AML-193 (cell line): ENCODE measurements around the gene CPXM1.
A peak's percentile ranks its signal among the peaks of the same experiment; 100 is the strongest.
"Not testable (repeated sequence)": the region's sequence is repeated elsewhere in the genome, so short reads cannot be mapped to it uniquely, and the experiment has no call there.

Source experiments
- DNase-seq, 2 experiments: peaks; one replicate each; lab custom pipeline; 2025; lab: John Stamatoyannopoulos, UW

Gene CPXM1

DNA sequence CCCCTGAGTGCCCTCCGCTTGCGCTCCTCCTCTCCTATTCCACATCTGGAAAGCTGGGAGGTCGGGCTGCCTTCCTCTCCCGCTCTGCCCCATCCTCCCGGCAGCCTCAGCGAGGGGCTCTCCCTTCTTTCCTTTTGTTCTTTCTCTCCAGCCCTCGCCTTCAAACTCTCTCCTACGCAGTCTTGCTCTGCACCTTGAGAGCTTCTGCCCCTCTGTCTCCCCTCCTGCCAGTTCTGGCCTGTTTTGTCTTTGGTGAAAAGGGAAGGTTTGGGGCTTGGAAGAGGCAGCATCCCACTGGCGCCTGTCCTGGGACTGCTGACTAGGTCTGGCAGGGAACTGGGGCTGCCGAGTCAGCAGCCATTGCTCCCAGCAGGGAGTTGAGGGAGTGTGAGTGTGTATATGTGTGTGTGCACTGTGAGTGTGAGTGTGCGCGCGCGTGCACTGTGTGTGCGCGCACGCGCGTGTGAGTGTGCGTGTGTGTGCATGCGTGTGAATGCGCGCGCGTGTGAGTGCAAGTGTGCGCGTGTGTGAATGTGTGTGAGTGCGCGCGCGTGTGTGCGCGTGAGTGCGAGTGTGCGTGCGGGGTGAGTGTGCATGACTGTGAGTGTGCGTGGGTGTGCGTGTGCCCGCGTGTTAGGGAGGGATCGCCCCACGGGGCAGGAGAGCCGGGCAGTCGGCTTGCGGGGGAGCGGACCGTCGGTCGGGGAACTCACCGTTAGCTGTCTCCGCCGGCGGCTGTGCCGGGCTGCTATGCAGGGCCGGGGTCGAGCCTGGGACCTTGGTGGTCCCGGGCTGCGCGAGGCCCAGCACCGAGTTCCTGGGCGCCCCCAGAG is 523 bp downstream of the CPXM1 start:
- DNase-seq = no peak

DNA sequence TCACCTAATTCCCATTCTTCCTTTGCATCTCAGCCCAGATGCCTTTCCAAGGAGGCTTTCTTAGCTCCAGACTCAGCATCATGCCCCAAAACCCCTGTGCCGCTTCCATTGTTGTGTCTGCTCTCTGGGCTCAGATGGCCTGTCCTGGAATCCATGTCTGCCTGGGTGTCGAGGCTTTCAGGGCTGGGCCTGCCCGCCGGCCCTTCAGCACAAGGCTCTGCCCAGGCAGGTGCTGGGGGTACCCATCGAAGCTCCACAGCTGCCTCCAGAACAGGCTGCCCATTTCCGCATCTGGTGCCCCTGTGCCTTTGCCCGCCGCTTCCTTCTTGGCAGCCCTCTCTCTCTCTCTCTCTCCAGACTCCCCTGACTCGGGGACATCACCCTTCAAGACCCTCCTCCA is 1.2 kb downstream of the CPXM1 start:
- DNase-seq = peak; percentile 18 to 26

DNA sequence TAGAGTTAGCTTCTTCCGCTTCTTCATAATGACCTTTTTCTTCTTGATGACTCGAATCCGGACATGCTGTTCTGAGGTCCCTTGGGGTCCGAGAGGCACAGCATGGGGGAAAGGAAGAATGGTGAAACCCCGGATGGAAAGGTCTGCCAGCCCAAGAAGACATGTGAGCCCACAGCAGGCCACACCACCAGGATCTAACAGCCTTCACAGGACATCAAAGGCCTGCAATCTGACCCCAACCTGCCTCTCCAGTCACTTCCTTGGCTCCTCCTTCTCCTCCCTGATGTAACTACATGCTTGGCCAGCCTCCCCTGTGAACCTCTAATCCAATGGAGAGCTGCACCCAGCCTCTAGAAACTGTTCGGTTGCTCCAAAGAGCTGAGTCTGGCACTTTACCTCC is 1.6 kb downstream of the CPXM1 start:
- DNase-seq = peak in 1 of 2 experiments; percentile 23

DNA sequence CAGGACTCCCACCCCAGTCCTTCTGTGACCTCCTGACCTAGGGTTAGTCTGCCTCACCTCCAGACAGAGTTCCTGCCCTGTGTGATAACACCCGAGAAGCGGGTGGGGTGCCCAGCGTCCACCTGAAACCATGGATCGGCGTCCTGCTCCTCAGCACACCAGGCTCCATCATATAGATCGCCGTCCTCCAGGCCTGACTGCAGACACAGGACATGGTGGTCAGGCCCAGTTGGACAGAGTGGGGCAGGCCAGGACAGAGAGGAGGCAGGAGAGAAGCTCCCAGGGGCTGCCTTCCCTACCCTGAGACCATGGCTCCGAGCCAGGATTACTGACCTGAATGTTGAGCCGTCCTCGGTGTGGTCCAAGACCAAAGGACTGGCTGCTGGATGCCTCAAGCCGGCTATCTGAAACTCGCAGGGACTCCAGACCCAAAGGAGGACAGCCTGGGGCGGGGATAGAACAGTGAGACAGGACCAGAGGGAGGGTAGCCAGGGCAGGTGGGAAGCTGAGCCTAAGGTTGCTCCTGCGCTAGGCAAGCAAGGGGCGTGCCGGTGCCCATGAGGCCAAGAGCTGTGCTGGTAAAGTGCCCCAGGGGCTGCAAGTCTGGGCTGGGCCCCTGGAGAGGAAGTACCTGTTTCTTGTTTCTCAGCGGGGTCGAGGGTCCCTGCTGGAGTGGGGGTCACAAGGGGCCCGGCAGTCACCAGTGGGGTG is 2.2 kb downstream of the CPXM1 start:
- DNase-seq = no peak

DNA sequence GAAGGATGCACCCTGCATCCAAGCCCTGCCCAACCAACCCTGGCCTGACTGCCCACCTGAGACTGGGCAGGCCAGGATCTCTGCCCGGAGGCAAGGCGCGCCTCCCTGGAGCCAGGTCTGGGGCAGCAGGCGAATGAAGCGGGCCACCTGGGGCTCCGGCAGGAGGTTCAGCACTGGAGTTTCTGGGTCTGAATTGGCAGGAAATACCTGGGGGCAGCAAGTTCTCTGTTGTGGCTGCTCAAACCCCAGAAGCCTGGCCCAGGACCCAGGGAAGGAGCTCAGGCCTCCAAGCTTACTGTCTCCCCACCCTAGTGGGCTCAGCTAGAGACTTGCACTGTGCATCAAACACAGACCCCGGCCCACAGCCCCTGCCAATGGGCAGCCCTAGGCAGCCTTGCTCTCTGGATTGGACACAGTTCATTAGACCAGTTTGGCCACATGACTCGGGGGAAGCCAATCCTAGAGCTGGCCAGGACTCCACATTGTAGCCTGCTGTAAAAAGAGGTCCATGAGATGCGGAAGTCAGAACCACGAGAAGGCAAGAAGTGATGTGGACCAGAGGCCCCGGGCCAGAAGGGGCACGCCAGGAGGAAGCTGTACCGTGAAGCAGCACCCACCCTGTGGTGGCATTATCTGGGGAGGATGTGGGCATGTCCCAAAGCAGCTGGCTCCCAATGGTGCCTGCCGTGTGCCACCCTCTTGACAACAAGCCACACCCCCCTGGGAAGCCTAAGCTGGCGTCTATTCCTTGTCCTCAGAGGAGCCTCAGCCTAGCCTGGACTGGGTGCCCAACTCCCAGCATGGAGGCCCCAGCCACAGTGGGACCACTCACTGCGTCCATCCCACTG is 3.1 kb downstream of the CPXM1 start:
- DNase-seq = no peak

DNA sequence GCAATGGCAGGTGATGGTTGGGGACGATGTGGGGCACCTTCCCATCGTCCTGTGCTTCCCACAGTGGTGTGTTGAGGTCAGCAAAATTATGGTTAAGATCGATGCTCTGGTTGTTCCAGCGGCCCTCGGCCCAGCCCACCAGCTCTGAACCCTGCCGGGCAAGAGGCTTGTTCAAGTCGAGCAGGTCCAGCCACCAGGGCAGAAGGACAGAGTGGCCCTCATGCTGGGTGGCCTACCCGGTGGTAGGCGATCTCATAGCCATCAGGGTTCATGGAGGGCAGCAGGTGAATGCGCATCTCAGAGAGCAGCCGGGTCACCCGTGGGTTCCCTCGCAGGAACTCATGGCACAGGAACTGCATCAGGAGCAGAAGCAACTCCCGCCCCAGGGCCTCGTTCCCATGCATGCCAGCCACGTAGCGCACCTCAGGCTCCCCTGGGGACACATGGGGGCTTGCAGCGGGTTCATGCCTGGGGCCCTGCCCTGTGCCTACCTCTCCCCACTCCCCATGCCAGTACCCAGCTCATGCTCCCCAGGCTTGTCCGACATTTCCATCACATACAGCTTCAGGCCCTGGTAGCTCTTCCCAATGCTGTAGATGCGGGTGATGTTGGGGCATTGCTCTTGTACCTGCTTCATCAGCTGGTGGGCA is 4.3 kb downstream of the CPXM1 start:
- DNase-seq = no peak

DNA sequence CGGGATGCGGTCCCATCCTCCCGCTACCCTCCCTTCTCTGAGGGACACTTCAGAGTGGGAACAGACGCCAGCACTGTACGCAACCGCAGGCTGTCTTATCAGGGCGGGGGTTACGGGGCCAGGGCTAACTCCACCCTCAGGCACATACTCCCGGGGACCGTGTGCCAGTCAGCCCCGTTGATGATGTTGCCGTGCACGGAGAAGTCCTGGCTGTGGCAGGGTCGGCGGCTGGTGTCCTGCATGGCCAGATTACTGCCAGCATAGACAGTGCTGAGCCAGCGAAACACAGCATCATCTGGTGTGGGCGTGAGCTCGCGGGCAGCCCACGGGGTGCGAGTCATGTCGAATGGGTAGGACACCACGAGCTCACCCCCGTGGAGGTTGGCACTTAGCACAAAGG is 5.0 kb downstream of the CPXM1 start:
- no peak for DNase-seq

DNA sequence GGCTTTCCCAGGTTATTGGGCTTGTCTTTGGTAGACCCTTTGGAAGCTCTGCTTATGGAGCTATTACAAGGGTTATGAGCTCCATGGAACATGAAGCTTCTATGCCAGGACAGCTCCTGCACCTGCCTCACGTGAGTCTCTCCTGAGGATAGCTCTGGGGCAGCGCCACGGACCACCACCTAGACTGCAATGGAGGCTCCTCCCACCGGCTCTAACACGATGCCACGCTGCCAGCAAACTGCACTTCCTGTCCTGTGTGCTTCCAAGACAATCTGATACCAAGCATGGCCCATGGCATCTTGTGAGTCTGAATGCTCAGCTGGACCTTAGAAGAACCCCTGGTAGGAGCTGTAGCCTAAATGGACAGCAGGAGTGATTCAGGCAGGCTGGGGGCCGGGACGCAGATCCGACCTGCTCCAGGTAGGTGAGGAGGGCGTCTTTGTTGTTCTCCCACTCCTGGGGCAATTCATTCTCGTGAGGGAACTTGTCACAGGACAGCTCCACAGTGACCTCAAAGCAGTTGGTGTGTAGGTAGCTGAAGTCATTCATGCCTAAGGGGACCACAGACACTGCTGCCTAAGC is 5.5 kb downstream of the CPXM1 start:
- DNase-seq = no peak

DNA sequence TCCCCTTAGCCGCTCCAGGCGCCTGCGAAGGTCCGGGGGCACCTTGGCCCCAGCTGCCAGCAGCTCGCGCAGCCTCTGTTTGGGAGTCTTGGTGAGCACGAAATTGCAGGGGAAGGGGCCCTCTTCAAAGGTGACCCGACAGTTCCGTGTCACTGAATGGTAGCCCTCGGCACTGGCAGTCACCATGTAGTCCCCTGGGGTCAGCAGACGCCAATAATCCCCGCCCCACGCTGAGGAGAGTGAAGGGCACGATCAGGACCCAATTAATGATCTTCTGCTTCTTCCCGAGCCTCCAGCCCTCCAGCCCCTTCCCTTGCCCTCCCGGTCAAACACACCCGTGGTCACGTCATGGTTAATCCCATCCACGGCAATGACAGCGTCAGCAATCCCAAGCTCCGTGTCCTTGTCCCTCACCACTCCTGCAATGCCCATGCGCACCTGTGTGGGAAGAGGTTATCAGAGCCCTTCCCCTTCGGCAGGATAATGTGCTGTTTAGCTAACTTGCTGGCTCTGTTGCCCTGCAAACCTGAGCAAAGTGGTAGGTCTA is 6.2 kb downstream of the CPXM1 start:
- DNase-seq = no peak

DNA sequence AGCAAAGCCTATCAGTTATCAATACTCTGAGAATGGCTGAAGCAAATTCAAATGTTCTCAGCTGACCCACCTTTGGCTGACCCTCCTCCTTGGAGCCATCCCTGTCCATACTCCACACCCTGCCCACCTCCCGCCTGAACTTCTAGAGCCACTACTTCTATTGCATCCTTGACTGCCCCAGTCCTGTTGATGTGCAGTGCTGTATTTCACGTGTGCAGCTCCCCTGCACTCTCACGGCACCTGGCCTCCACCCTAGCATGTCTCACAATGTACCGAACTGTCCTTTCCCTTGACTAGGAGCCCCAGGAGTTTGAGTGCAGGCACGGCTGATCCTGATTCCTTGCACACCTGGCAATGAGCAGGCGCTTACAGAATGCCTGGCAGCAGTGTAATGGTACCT is 7.0 kb downstream of the CPXM1 start:
- no peak for DNase-seq

DNA sequence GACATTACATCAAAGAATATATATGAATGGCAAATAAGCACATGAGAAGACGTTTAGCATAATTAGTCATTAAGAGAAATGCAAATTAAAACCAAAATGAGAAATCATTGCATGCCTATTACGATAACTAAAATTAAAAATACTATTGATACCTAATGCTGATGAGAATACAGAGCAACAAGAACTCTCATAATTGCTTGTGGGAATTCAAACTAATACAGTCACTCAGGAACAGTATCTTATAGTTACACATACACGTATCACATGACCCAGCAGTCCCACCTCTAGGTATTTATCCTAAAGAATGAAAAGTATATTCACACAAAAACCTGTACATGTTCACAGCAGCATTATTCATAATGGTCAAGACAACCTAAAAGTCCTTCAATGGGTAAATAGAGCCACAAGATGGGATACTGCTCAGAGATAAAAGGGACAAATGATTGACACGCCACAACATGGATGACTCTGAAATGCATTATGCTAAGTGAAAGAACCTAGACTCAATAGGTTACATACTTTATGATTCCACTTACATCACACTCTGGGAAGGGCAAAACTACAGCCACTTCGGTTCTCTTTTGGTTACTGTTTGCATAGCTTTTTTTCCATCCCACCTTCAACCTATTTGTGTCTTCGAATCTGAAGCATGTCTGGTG is 16.4 kb downstream of the CPXM1 start:
- DNase-seq = no peak

DNA sequence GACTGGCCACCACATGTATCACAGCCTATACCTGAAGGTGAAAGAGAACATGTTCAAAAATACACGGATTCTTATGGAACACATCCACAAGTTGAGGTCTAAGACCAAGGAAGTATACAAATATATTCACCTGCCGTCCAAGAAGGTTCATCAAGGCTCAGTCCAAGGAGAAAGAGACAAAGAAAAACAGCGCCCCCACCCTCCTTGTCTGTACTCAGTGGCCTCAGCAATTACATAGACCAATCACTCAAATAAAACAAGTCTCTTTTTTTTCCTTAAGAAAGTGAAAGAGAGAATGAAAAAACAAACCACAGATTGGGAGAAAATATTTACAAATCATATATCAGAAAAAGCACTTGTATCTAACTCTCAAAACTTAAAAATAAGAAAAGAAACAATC is 19.5 kb downstream of the CPXM1 start:
- DNase-seq = no peak

DNA sequence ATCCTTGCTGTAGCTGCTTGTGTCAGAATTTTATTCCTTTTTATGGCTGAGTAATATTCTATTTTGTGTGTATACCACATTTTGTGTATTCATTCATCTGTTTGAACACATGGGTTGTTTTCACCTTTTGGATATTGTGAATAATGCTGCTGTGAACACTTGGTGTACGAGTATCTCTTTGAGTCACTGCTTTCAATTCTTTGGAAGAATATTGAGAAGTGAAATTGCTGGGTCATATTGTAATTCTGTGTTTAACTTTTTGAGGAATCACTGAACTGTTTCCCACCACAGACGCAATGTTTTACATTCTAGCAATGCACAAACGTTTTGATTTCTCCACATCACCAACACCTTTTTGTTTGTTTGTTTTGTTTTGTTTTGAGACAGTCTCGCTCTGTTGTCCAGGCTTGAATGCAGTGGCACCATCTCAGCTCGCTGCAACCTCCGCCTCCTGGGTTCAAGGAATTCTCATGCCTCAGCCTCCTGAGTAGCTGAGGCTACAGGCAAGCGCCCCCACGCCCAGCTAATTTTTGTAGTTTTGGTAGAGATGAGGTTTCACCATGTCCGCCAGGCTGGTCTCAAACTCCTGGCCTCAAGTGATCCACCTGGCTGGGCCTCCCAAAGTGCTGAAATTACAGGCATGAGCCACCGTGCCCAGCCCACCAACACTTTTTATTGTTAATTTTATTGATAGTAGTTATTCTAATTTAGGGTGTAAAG is 21.7 kb downstream of the CPXM1 start:
- no peak for DNase-seq

DNA sequence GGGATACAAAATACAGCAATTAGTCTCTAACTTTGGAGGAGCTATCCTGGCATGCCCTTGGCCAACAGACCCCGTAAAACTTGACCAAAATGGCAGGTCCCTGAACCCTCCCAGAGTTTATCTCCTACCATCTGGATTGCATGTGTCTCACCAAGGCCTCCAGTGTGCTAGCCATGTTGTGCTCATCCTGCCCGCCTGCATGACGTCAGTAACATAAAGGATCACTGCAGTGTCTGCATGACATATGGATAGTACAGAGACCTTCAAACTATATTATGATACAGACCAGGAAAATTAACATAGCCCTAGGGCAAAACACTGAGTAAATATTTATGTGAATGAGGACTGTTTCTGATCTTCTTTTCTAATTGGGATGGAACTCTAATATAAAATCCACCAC is 25.3 kb downstream of the CPXM1 start:
- DNase-seq = no peak

DNA sequence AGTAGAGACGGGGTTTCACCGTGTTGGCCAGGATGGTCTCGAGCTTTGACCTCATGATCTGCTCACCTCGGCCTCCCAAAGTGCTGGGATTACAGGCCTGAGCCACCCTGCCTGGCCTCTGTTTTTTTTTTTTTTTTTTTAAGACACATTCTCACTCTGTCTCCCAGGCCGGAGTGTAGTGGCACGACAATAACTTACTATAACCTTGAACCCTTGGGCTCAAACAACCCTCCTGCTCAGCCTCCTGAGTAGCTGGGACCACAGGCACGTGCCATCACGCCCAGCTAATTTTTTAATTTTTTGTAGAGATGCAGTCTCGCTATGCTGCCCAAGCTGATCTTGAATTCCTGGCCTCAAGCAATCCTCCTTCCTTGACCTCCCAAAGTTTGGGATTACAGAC is 26.6 kb downstream of the CPXM1 start:
- no peak for DNase-seq

DNA sequence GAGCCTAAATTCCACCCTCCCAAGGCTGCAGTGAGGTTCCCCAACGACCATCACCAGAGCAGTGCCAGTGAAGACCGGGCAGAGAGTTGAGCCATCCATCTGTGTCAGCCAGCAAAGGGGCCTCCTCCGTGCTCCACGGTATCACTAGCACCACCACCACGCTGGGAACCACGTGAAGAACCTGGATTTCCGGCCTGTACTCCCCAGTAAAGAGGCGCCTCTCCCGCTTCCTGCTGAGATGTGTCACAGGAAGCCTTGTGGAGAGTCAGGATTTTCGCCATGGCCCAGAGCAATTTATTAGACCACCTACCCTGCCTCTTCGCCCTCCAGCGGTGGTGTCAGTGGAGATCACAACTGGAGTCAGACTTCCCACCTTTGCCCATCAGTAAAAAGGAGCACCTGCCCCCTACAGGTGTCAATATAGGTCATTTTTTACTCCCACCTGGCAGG is 28.8 kb downstream of the CPXM1 start:
- DNase-seq = no peak

DNA sequence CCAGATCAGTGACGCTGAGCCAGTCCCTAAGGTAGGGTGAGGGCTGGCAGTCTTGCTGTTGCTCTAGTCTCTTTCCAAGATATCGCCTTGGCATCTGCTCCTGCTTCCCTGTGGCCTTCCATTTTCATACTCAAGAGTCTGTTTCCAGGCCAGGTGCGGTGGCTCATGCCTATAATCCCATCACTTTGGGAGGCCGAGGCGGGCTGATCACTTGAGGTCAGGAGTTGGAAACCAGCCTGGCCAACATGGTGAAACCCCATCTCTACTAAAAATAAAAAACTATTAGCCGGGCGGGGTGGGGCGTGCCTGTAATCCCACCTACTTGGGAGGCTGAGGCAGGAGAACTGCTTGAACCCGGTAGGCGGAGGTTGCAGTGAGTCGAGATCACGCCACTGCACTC is 30.3 kb downstream of the CPXM1 start:
- DNase-seq = not testable (repeated sequence)

DNA sequence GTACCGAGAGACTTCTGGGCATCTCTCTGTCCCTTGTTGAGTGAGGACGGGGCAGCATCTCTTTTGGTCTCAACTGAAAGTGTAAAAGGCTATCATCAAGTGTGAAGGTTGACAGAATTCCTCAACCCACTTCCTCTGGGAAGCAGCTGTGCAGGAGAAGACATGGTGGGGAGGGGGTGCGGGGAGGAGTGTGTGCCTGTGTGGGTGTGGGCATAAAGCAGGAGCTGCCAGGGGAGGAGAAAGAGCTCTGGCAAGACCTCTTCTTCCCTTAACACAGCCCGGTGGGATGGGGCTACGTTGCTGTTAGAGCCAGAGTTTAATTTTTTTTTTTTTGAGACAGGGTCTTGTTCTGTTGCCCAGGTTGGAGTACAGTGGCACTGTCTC is 31.8 kb downstream of the CPXM1 start:
- DNase-seq = no peak

DNA sequence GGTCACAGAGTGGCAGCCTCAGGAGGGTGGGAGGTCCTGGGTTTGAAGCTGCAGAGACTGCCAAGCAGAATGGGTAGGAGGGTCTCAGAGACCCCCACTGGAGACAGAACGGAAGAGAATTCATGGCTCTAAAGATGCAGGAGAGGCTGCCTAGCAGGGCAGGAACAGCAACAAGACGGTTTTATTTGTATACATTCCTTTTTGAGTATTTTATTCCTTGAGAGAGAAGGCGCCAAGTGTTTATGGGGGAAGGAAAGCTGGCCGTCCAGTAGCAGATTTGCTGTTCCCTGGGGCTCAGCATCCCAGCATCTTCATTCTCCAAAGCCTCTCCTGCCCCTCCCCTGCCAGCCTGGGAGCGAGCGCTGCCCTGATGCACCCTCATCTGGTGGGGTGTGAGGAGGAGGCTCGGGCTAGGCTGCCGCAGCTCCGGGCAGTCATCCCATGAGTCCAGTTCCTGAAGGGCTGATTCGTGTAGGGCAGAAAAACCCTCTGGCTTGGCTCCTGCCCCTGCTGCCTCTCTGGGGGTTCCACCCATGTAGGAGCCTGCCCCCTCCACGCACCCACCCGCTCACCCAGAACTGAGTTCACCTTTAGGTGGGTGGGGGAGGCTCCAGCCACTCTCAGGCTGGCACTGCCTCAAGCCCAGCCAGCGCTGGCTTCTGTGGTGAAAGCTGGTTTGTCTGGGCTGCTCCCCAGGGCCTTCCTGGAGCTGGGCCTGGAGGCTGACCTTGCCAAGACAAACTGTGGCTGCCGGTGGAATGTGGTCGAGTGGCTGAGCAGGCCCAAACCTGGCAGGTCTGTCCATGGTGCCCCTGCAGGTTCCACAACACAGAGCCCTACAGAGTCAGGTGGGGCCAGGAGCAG is 32.4 kb downstream of the CPXM1 start:
- no peak for DNase-seq
